GM12878 (cell line): ENCODE data around the gene FNDC8. TPM values are rescaled to one million over a fixed set of nuclear protein-coding genes. Genes with fewer than 3 reads are reported as not detected.

ENCODE experiments used
- ATAC-seq: fragments of 200-7000 bp; cut with Tn5 transposase; 3 replicates; pipeline ENCODE4 v1.9.1; 2020; ENCODE audit warnings: mild to moderate bottlenecking, moderate library complexity
- BruUV-seq: library from RNA; stranded (reverse); fragments of 400-500 nt; replicated peaks from 2 replicates; lab custom pipeline; 2021; lab: Mats Ljungman, UMichigan
- CTCF ChIA-PET: fragments of 300-600 bp; sonication (Branson Sonifier 250); formaldehyde crosslinking; extraction: SDS; loops from one replicate; lab custom pipeline; 2021; ENCODE audit warnings: inconsistent platforms; lab: Yijun Ruan, JAX
- POLR2A ChIA-PET: fragments of 350-600 bp; formaldehyde crosslinking; extraction: SDS; loops from one replicate; lab custom pipeline; 2021; ENCODE audit warnings: inconsistent platforms; lab: Charles Lee
- RAD21 ChIA-PET: fragments of 300-600 bp; sonication (Branson Sonifier 250); formaldehyde crosslinking; loops from one replicate; lab custom pipeline; 2023; ENCODE audit warnings: antibody characterized with exemption; ENCODE audit not compliant: unreplicated experiment; lab: Charles Lee
- SMC1A ChIA-PET: fragments of 300-600 bp; sonication (Branson Sonifier 250); formaldehyde crosslinking; loops from one replicate; lab custom pipeline; 2023; ENCODE audit not compliant: unreplicated experiment, uncharacterized antibody; lab: Charles Lee
- DNase-seq: peaks from one replicate; pipeline ENCODE4 v3.0.0-alpha.2; 2011; ENCODE audit warnings: low read depth, low spot score
- FAIRE-seq: peaks from 3 replicates; lab custom pipeline; 2011; peaks lifted over from hg19 to GRCh38; lab: Jason Lieb, UNC
- H2AFZ ChIP-seq: 2 replicates; pipeline ENCODE4 v1.6.0; 2011; ENCODE audit warnings: low read depth, low read length, control low read depth; ENCODE audit not compliant: control insufficient read depth
- H3K27ac ChIP-seq: 2 replicates; pipeline ENCODE4 v1.5.1; 2011; ENCODE audit warnings: control low read depth; ENCODE audit not compliant: control insufficient read depth, insufficient read depth
- H3K27me3 ChIP-seq, 2 experiments: replicated peaks in 1 of 2; 2 replicates each; pipeline versions ENCODE4 v1.6.0 to v1.6.1; 2011; ENCODE audit warnings: low read length in 1 of 2; ENCODE audit not compliant: control insufficient read depth in 2 of 2, insufficient read depth in 2 of 2
- H3K36me3 ChIP-seq, 2 experiments: 2 replicates each; pipeline ENCODE4 v1.5.1; 2011; ENCODE audit warnings: low read length in 1 of 2; ENCODE audit not compliant: control insufficient read depth in 2 of 2, insufficient read depth in 2 of 2
- H3K4me1 ChIP-seq: 2 replicates; pipeline ENCODE4 v1.6.1; 2011; ENCODE audit warnings: mild to moderate bottlenecking, low read length, moderate library complexity, mixed read lengths; ENCODE audit not compliant: control insufficient read depth, insufficient read depth
- H3K4me2 ChIP-seq: 2 replicates; pipeline ENCODE4 v1.6.0; 2011; ENCODE audit warnings: control low read depth; ENCODE audit not compliant: control insufficient read depth, insufficient read depth
- H3K4me3 ChIP-seq: fragments of 200-600 bp; sonication (generic); 2 replicates; pipeline ENCODE4 v1.5.1; 2016
- H3K79me2 ChIP-seq: 2 replicates; pipeline ENCODE4 v1.6.0; 2011; ENCODE audit warnings: low read length; ENCODE audit not compliant: control insufficient read depth, insufficient read depth
- H3K9ac ChIP-seq: 2 replicates; pipeline ENCODE4 v1.8.0; 2011; ENCODE audit warnings: low read length, control low read depth, mixed read lengths; ENCODE audit not compliant: control insufficient read depth, insufficient read depth
- H3K9me3 ChIP-seq: replicated peaks from 3 replicates; pipeline ENCODE4 v1.5.1; 2011; ENCODE audit warnings: mild to moderate bottlenecking, low read length; ENCODE audit not compliant: control insufficient read depth, insufficient read depth
- H4K20me1 ChIP-seq: 2 replicates; pipeline ENCODE4 v1.6.0; 2011; ENCODE audit not compliant: control insufficient read depth, insufficient read depth
- BHLHE40 ChIP-seq, 2 experiments: fragments of 450-650 bp in 1 of 2; IDR thresholded peaks; 2 replicates each; pipeline ENCODE4 v1.6.1; 2011 to 2017; ENCODE audit warnings: low read depth in 2 of 2, borderline replicate concordance in 1 of 2, improper control_type of control experiment in 1 of 2, low read length in 1 of 2, mild to moderate bottlenecking in 1 of 2
- EED ChIP-seq: sonication (generic); IDR thresholded peaks from 2 replicates; pipeline ENCODE4 v1.6.1; 2016; ENCODE audit warnings: antibody characterized with exemption, low read depth
- FOS ChIP-seq: IDR thresholded peaks from 3 replicates; pipeline ENCODE4 v1.6.1; 2011; ENCODE audit warnings: borderline replicate concordance; ENCODE audit not compliant: insufficient read length; ENCODE audit errors: extremely low read depth
- IRF4 ChIP-seq: IDR thresholded peaks from 2 replicates; pipeline ENCODE4 v1.6.1; 2011; ENCODE audit warnings: low read depth, low read length
- MLLT1 ChIP-seq: fragments of 450-650 bp; IDR thresholded peaks from 2 replicates; pipeline ENCODE4 v1.6.1; 2016; ENCODE audit warnings: mild to moderate bottlenecking
- NRF1 ChIP-seq: conservative IDR thresholded peaks from 2 replicates; pipeline ENCODE4 v1.6.1; 2011; ENCODE audit warnings: mild to moderate bottlenecking, low read depth, low read length, improper control_type of control experiment
- POU2F2 ChIP-seq: IDR thresholded peaks from 3 replicates; pipeline ENCODE4 v1.6.1; 2011; ENCODE audit warnings: low read depth, mild to moderate bottlenecking, low read length, borderline replicate concordance
- SKIL ChIP-seq: fragments of 450-650 bp; IDR thresholded peaks from 2 replicates; pipeline ENCODE4 v1.6.1; 2017; ENCODE audit warnings: mild to moderate bottlenecking, low read depth, inconsistent platforms; ENCODE audit not compliant: poor library complexity, severe bottlenecking
- SRF ChIP-seq, 2 experiments: IDR thresholded peaks; 2 replicates each; pipeline ENCODE4 v1.6.1; 2011; ENCODE audit warnings: low read depth in 2 of 2, low read length in 2 of 2, mild to moderate bottlenecking in 1 of 2, moderate library complexity in 1 of 2
- WRNIP1 ChIP-seq: IDR thresholded peaks from 2 replicates; pipeline ENCODE4 v1.6.1; 2011; ENCODE audit warnings: low read depth, low read length, improper control_type of control experiment, borderline replicate concordance
- ZBTB11 ChIP-seq: fragments of 450-650 bp; formaldehyde crosslinking; IDR thresholded peaks from 2 replicates; pipeline ENCODE4 v1.5.0; 2022; ENCODE audit warnings: mild to moderate bottlenecking, missing genetic modification characterization
- WGBS: methylation state at CpG from one replicate; pipeline ENCODE4 v1.1.6; 2016; ENCODE audit warnings: low lambda C conversion rate; ENCODE audit not compliant: insufficient replicate concordance, insufficient coverage; ENCODE audit errors: missing lambda C conversion rate; 5-methylcytosine and 5-hydroxymethylcytosine counted together
- in situ Hi-C: fragments of 300-500 bp; cut with MboI; formaldehyde crosslinking; loops from 9 replicates; pipeline ENCODE4 v1.14.3; 2018; ENCODE audit warnings: mixed read lengths
- intact Hi-C: fragments of 100-400 bp; cut with micrococcal nuclease; formaldehyde crosslinking; loops from one replicate; pipeline ENCODE4 v1.14.2; 2022; ENCODE audit not compliant: unreplicated experiment
- polyA plus RNA-seq, 11 experiments: library from polyadenylated mRNA; depleted of rRNA in 4 of 11; unstranded in 6 of 11; stranded (reverse) in 5 of 11; fragments of >200 nt; fragmentation: Nextera tagmentation in 4 of 11; fragmentation: Illumina TruSeq in 1 of 11; extraction: Ambion mirVana in 4 of 11; extraction: Trizol in 1 of 11; gene quantifications; 1 replicate in 1 of 11; 2 replicates in 10 of 11; pipeline versions ENCODE4 v1.2.1 to v1.2.3, GENCODE V29; 2011 to 2016; ENCODE audit warnings: inconsistent platforms in 2 of 11, missing spikeins in 2 of 11, low read depth in 1 of 11
- total RNA-seq, 4 experiments: library from RNA; depleted of rRNA in 3 of 4; stranded (reverse); fragments of >200 nt in 3 of 4; fragmentation: Illumina TruSeq in 1 of 4; extraction: Trizol in 1 of 4; gene quantifications; 2 replicates each; pipeline versions ENCODE4 v1.2.1 to v1.2.3, GENCODE V29; 2013 to 2021
- TF ChIP-seq, protein P1 (sequence below): IDR thresholded peaks from 2 replicates; pipeline ENCODE4 v1.6.1; 2012; ENCODE audit warnings: low read length, inconsistent platforms

FNDC8 gene
- total and polyA plus RNA-seq, 10 of the 15 experiments (the other 5 are each of a cell fraction or from before 2014, with no cell fraction given) = 0.06 to 0.15 (median 0.11) TPM; not detected in 7

GRCh38 chr17:35080536-35080935, 40.9 kb upstream of the FNDC8 start:
- H3K4me2 ChIP-seq = peak overlapping the region; percentile 73
- 0% methylated on average over 1 of the region's 1 CpG for WGBS
- TF ChIP-seq FOS (no peak), BHLHE40 (IDR thresholded peaks at IDR 0.05; ENCODE audit: borderline replicate concordance in 1 of 2, low read depth in 2 of 2, low read length in 1 of 2) (peak in 1 of 2 experiments; percentile 7; a peak in 1 of 4 replicates), POU2F2 (peak; percentile 42; the same call in 1 of the 3 replicates), SRF (IDR thresholded peaks at IDR 0.05; ENCODE audit: low read depth in 2 of 2, low read length in 2 of 2) (no peak), WRNIP1 (no peak), SKIL (peak; percentile 67), EED (peak; percentile 35; the same call in 1 of the 2 replicates), MLLT1 (0 out of 2 replicates have a peak, but pooled peaks have one; percentile 62), ZBTB11 (no peak), NRF1 (no peak), IRF4 (peak; percentile 83)
- TF ChIP-seq, protein P1, sequence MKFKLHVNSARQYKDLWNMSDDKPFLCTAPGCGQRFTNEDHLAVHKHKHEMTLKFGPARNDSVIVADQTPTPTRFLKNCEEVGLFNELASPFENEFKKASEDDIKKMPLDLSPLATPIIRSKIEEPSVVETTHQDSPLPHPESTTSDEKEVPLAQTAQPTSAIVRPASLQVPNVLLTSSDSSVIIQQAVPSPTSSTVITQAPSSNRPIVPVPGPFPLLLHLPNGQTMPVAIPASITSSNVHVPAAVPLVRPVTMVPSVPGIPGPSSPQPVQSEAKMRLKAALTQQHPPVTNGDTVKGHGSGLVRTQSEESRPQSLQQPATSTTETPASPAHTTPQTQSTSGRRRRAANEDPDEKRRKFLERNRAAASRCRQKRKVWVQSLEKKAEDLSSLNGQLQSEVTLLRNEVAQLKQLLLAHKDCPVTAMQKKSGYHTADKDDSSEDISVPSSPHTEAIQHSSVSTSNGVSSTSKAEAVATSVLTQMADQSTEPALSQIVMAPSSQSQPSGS = peak; percentile 40

More at GRCh38 chr17:35080536-35080935, 40.9 kb upstream of the FNDC8 start:
- Histone ChIP-seq H4K20me1 (no peaks in the 10 kb centered on the region), H3K4me1 (peaks cover 34% of the 10 kb centered on the region), H3K27ac (peak overlapping the region; percentile 83), H3K9me3 (no peaks in the 10 kb centered on the region), H2AFZ (no peak overlapping the region), H3K9ac (peak overlapping the region; percentile 66; the same call in 1 of the 2 replicates), H3K36me3 (no peaks in the 10 kb centered on the region; a peak in 1 of 4 replicates), H3K79me2 (peaks cover 78% of the 10 kb centered on the region), H3K4me3 (peak overlapping the region; percentile 31; the same call in 1 of the 2 replicates), H3K27me3 (no peaks in the 10 kb centered on the region)
- RAD21 ChIA-PET = interaction anchor here (0.8 to 17.8 kb wide), 6 partner anchors 8 to 39 kb away, joined by 3 to 452 read pairs (median 8); partner anchors contain the start of gene RFFL
- intact Hi-C loops = no loop called here
- DNase-seq (peak; percentile 80), FAIRE-seq (peak; percentile 92), ATAC-seq (peak; percentile 82)
- SMC1A ChIA-PET = interaction anchor here (1.1 to 14.7 kb wide), 8 partner anchors 10 to 71 kb away, joined by 3 to 534 read pairs (median 6); partner anchors contain the start of gene RFFL
- POLR2A ChIA-PET = interaction anchor here (1.3 to 7.1 kb wide), 5 partner anchors 9 to 34 kb away, joined by 3 to 102 read pairs (median 13); partner anchors contain the start of gene RFFL
- CTCF ChIA-PET = interaction anchor here (1.0 to 2.4 kb wide), 4 partner anchors 10 to 37 kb away, joined by 3 to 13 read pairs (median 12); partner anchors contain the start of gene RFFL
- in situ Hi-C loops = no loop called here
- no TSS peak for BruUV-seq
